GM23248 (cell line): ENCODE results near the gene APOC3.

Experiments
- EZH2 ChIP-seq: fragments of 200-600 bp; sonication (generic); IDR thresholded peaks from 2 replicates; pipeline ENCODE4 v1.6.1; 2018; ENCODE audit warnings: antibody characterized with exemption, mild to moderate bottlenecking; ENCODE audit not compliant: insufficient read depth, poor library complexity, severe bottlenecking
- EZH2phosphoT487 ChIP-seq: fragments of 200-600 bp; sonication (generic); IDR thresholded peaks from 2 replicates; pipeline ENCODE4 v1.6.1; 2018; ENCODE audit warnings: antibody characterized with exemption, moderate library complexity, mild to moderate bottlenecking, low read depth; ENCODE audit not compliant: insufficient read depth

GRCh38 chr11:116847612-116848011 lies 17.9 kb downstream of the APOC3 start:
- TF ChIP-seq EZH2: no peak
- TF ChIP-seq EZH2phosphoT487: no peak
